Bone marrow (tissue), 2 donors: ENCODE results near the gene PGS1.
"Not testable (repeated sequence)": the region's sequence is repeated elsewhere in the genome, so short reads cannot be mapped to it uniquely, and the experiment has no call there.

Source experiments
- DNase-seq, 2 donors: peaks; one replicate each; lab custom pipeline; 2025; lab: John Stamatoyannopoulos, UW

Gene PGS1

DNA sequence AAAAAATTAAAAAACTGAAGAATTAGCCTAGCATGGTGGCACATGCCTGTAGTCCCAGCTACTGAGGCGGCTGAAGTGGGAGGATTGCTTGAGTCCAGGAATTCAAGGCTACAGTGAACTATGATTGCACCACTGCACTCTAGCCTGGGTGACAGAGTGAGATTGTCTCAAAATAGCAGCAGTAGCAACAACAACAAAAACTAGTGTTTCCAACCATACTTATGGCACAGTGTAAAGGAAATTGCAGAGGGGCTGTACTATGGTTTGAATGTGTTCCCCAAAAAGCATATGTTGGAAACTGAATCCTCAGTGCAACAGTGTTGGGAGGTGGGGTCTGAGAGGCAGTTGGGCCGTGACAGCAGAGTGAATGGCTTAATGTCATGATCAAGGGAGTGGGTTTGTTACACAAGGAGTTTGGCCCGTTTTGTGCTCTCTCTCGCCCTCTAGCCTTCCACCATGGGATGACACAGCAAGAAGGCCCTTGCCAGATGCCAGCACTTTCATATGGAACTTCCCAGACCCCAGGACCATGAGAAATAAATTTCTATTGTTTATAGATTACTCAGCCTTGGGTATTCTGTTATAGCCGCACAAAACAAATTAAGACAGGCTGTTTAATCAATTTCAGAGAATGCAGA, 70.0 kb downstream of the PGS1 start:
- DNase-seq: no peak

DNA sequence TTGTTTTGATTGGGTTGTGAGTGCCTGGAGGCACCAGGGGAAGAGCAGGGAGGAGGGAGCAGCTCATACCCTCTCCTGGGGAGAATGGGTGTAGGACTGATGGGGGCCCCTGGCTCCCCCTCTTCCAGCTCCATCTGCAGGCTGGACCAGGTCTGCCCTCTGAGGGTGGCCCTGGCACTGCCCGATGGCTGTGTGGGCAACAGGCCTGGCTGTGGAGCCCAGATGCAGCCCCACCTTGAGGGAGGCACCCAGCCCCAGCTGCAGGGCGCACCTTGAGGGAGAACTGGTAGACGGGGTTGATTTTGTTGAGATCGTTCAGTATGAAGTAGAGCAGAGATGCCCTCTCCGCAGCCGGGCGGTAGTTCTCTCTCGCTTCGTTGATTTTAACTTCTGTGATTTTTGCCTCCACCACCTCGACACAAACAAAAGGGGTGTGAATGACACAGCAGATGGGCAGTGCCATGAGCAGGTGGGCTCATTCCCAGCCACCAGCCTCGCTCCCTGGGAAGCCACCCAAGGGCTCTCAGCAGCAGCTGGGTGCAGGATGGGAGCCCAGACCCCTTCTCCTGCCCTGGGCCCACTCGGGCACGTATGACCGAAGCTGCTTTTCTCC, 71.6 kb downstream of the PGS1 start:
- no peak for DNase-seq

DNA sequence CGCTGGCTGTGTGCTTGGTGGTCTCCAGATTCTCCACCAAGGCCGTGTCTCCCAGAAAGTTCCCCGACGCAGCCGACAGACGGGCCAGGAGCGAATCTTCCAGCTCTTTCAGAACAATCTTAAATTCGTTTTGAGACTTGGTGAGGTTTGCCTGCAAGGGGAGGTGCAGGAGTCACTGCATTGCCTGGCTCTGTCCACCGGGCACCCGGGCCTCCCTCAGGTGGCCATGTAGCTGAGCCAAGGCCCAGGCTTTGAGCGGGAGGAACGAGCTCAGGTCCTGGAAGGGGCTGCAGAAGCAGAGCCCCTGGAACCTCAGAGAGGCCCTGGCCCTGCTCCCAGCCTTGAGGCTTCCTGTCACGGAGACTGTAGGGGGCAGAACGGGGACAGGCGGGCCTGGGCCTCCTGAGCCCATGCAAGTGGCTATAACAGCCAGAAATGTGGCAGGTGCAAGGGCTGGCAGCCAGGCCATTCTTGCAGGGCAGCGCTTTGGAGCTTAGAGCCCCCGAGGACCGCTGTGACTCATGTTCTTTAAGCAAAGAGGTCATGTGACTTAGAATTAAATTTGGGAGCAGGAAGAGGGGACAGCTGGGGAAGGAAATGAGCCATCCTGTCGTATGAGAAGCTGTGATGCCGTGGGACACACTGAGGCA, 72.4 kb downstream of the PGS1 start:
- DNase-seq: peak in 1 of 2 donors; percentile 89

DNA sequence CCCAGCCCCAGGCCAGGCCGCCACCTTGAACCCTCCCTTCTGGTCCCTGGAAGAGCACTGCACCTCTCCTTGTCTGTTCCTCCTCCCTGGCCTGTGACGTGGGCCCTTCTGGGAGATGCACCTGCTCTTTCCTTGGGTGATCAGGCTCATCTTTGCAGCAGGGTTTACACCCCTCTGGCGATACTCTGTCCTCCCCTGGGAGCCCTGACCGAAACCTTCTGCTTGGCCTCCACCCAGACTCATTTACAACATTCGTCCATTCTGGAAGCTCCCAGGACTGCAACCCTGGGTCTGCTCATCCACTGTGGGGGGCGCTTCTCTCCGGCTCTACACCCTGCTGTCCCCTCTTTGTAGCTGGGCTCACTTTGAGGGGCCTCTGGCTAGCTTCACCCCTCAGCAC, 73.3 kb downstream of the PGS1 start:
- DNase-seq: no peak

DNA sequence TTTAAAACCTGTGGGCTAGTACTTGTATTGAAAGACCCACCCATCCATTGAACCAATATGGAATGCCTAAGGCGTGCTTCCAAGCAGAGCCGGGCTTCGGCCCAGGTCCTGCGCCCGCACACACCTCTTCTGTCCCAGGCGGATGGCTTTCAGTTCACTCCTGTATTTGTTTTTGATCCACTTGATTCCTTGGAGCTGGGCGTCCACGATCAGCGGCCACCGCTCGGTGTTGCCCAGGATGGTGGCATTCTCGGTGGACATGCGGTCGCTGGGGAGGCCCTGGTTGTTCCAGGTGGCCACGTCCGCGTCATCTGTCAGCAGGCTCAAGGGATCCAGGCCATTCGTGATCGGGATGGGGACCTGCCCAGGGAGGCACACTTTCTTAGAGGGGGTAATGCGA, 75.9 kb downstream of the PGS1 start:
- no peak for DNase-seq

DNA sequence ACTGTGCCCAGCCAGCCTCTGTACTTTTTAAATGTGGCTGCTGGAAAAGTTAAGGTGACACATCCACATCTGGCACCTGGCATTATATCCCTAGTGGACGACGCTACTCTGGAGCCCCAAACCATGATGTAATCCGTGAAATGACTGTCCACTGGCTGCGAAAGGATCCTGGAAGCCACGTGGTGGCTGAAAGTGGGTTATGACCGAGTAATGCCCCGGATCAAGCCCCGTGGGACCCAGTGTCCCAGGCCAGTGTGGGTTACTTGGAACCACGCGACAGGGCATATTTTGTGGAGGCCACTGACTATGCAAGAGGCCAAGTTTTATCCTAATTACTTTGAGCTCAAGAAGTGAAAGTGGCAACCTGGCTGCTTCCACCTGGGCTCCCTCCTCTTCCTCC, 79.6 kb downstream of the PGS1 start:
- no peak for DNase-seq

DNA sequence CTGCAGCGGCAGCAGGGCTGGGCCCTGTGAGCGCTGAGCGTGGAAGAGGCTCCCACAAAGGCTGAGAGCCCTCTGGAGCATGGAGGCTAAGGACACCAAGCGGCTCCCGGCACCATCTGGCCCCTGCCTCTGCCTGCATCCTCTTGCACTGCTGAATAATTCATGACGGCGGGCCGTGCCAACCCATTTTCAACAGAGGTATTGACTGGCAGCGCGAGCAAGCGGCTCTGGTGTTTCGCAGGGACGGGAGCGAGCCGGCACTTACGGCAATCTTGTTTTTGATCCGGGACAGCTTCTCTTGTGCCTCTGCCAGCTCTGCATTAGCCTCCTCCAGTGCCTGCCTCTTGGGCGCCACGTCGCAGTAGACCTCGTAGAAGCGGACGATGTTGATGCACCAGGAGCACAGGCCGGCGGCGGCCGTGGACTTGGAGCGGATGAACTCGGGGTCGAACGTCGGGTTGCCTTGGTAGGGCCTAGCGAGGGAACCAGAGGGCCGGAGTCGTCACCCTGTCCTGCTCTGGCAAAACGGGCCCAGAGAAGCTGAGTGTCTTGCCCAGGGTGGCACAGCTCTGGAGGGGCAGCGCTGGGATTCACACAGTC, 80.4 kb downstream of the PGS1 start:
- DNase-seq: no peak

DNA sequence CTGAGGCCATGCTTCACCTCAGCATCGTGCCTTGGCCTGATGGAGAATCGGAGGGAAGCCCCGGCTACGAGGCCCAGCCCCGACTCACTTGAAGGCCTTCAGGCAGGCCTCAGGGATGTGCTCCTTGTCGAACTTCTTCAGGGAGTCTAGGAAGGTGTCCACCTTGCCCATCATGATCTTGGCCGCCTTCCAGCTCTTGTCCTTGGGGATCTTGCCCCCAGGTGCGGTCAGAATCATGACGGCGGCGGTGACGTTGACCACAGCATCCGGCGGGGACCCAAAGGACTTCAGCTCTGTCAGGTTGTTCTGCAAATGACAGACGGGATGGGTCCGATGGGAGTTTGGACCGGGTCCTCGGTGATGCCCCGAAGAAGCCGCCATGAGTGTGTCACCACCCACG, 81.2 kb downstream of the PGS1 start:
- no peak for DNase-seq

DNA sequence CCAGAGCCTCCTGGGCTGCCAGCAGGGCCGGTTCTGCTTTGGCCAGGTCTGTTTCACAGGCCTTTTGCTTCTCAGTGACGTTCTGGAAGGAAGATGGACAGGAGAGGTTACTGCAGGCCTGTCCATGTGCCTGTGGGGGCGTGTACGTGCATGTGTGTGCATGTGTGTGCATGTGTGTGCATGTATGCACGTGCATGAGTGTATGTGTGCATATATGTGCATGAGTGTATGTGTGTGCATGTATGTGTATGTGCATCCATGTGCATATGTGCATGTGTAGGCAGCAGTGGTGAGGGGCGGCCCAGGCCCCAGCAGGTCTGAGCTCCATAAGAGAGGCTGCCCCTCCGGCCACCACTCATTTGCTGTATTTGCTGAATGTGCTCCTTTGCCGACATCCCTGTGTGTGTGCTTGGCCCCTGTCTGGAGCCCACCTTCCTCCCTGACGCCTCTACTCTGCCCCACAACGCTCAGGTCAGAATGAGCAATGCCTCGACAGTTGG, 81.8 kb downstream of the PGS1 start:
- DNase-seq: no peak

DNA sequence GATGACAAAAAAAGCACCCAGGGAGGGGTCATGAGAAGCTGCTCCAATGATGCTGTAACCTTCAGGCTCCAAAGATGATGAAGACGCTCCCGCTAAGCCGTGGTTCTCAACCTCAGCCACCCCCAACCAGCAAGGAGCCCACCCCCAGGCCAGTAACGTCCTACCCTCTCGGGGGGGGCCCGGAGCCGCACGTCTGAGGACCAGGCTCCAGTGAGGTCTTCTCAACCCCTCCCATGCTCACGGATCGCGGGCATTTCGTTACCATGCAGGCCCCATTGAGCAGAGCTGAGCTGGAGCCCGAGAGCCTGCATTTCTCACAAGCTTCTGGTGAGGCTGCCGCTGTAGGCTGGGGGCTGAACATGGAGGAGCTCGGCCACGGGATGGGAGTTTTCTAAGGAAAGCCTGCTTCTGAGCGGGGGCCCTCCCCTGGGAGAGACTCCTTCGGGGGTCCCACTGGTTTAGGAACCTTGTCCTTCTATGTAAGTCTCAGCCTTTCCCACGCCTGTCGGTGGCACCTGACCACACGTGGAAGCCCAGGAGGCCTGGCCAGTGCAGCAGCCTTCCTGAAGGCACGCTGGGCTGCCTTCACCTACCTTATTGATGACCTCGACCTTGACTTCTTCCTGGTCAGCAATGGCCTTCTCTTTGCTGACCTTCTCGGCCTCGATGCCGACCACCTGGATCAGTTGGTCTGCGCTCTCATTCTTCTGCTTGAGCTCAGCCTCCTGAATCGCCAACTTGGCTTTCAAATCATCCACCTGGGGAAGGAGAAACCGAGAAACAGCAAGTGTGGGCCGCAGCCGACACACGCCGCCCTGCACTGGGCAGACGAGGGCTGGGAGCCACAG, 82.7 kb downstream of the PGS1 start:
- DNase-seq: no peak

DNA sequence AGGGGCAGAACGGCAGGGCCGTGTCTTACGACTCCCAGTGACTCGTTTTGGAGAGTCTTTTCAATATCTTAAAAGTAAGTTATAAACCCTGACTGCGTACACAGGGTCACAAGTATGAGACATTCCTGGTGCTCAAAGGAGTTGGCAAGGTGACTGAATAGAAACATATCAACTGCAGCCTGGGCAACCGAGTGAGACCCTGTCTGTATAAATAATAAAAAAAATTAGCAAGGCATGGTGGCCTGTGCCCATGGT, 83.3 kb downstream of the PGS1 start:
- DNase-seq: no peak

DNA sequence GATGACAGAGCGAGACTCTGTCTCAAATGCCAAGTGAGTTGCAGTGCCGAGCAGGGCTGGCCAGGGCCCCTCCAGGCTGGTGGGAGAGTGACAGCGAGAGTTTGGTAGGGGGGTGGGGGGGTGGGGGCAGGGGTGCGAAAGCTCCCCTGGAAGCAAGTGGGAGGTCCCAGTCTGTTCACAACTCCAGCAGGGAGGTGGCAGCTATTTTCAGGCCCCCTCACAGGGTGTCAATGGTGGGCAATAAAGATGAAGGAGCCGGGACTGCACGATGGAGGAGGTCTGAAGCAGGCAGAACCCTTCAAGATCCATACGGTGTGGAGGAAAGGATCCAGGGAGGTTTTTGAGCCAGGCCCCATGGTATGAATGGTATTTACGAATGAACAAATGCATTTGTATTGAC, 83.7 kb downstream of the PGS1 start:
- DNase-seq: no peak

DNA sequence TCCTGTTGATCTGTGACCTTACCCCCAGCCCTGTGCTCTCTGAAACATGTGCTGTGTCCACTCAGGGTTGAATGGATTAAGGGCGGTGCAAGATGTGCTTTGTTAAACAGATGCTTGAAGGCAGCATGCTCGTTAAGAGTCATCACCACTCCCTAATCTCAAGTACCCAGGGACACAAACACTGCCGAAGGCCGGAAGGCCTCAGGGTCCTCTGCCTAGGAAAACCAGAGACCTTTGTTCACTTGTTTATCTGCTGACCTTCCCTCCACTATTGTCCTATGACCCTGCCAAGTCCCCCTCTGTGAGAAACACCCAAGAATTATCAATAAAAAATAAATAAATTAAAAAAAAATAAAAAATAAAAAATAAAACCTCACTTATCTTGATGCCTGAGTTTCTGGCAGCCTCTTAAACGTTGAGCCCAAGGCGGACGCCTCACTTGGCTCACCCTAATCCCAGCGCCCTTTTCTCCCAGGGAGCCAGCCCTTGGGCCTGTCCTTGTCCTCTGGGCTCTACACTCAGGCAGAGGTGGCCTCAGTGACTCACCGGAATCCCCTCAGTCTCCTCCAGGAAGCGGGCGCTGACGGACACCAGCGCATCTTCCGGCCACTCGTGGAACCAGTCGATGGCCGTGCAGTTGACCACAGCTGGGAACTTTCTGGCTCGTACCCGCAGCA, 87.8 kb downstream of the PGS1 start:
- not testable (repeated sequence) for DNase-seq

DNA sequence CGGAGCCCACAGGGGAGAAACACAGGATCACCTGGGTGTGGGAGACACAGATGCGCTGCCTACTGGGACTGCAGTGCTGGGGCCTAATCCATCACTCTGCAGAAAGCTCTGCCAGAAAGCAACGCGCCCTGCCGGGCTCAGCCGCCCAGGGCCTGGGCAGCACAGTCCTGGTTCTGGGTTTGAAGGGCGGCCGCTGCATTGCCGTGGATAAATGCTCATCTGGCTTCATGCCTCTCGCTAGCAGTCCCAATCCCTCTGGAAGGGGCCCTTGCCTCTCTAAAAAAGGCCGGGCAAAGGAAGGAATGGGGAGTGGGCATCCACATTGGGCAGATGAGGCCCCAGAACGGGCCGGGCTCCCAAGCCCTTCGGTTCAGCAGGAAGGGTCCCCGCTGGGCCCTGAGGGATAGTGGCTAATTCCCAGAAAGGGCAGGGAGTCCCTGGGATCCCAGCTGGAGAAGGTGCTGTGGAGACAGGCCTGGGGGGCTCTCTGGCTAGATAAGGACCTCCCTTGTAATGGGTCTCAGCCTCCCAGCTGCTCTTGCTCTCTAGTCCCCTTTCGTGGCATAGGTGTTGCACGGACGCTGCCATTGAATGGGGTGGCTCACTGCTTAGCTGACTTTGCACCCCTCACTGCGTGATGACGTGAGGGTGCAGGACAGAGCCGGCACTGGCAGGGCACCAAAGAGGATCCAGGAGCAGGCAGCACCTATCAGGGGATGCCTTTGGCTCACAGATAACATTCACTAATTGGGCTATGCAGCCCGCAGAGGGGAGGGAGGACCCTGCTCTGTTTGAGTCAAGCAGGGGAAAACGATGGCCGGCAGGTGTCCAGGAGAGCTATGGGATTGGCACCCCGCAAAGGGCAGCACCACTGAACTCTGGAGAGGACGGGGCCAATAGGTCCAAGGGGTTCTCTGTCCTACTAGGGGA, 88.6 kb downstream of the PGS1 start:
- DNase-seq: no peak

DNA sequence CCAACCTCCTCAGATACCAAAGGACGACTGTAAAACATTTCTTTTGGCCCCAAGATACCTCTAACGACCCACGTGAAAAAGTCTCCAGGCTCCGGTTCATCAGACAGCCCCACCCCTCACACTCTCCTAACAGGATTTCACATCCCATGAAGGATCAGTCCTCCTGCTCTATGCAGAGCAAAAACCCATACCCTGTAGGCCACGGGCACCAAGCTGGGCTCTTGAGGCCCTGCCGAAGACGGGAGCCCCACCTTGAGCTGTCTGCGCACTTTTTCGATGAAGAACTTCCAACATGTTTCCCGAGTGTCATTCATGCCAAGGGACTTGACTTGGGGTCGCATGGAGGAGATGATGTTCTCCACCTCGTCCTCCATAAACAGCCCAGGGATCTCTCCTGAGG, 89.9 kb downstream of the PGS1 start:
- DNase-seq: no peak

DNA sequence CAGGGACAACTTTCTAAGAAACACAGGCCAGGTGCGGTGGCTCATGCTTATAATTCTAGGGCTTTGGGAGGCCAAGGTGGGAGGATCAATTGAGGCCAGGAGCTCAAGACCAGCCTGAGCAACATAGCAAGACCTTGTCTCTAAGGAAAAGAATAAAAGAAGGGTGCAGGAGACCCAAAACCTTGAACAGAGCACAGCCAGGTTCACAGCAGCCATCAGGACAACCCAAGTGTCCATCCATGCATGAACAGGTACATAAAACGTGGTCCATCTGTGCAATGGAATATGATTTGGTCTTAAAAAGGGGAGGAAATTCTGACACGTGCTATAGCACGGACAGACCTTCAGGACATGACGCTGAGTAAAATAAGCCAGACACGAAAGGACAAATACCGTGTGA, 91.0 kb downstream of the PGS1 start:
- DNase-seq: no peak

DNA sequence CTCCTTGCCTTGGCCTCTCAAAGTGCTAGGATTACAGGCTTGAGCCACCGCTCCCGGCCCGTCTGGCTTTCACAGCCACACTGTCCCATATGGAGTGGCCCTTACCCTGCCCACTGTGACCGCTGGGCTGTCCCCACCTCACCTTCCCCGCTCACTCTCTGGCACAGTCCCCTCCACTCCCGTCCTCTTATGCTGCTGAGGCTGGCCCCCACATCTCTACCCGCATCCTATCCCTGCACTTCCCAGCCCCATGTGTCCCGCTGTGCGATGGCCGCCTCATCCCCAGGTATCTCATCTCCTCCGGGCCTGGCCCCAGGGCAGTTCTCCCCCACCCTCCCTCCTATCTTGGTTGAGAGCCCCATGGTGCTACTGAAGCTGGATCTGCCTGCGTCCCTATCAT, 93.2 kb downstream of the PGS1 start:
- no peak for DNase-seq

DNA sequence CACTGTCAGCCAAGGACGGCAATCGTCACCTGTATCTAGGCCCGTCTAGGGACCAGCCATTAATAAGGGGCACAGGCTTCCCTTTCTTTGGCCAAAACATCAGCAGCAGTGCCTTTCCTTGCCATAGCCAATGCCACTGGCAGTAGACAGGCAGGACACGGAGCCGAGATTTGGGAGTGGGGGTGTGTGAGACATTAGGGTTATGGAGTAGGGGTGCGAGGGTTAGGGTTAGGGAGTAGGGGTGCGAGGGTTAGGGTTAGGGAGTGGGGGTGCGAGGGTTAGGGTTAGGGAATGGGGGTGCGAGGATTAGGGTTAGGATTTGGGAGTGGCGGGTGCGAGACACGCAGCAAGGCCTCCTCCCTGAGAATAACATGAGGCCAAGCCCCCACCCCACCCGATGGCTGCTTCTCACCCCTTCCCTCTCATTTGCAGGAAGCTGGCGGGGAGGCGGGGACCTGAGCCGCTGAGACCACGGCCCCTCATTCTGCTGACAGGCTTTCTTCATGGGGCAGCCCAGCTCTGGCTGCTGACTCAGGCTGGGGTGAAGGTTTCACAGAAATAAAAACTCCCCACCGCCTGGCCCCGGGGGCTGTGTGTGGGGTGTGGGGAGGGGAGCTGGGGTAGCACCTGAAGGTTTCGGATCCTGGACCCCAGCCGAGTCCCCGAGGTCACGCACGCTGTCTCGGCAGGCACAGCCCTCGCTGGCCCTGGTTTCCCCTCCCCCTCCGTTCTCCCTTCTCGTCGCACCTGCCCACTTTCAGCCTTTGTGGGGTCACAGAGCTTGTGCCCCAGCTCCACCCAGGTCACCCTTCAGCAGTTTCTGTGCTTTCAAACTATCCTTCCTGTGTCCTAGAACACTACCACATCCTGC, 93.8 kb downstream of the PGS1 start:
- DNase-seq: no peak

DNA sequence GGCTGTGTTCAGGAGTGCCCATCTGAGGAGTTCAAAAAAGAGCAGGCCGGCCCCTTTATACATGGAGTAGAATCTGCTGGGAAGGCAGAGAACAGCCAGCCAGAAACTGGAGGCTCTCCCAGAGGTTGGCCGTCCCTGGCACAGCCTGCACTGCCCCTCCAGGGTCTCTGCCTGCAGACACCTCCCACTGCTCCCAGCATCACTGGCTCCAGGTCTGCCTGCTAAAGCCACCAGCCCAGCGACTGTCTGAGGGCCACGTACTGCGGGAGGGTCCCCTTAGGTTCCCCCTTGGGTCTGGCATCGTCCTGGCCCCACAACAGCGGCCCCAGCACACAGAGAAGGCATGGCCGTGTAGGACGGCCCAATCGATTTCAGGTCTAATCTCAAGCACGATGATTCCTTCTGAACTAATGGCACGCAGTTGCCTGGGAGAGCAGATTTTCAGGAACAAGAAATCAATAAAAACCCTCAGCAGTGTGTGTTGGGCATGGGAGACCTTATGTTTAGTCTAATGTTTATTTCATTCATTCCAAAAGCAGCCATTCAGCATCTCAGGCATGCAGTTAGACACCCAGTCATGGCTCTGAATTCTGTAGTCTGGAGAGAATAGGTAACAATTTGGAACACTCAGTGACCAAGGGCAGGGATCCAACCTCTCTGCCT, 95.6 kb downstream of the PGS1 start:
- no peak for DNase-seq
